HG02870 (cell line): ENCODE data around the gene CACNB1.

ENCODE experiments used
- ATAC-seq: cut with Tn5 transposase; IDR thresholded peaks from one replicate; pipeline ENCODE4 v1.9.1; 2021; ENCODE audit warnings: mild to moderate bottlenecking, moderate library complexity; ENCODE audit not compliant: unreplicated experiment

CACNB1 gene

DNA sequence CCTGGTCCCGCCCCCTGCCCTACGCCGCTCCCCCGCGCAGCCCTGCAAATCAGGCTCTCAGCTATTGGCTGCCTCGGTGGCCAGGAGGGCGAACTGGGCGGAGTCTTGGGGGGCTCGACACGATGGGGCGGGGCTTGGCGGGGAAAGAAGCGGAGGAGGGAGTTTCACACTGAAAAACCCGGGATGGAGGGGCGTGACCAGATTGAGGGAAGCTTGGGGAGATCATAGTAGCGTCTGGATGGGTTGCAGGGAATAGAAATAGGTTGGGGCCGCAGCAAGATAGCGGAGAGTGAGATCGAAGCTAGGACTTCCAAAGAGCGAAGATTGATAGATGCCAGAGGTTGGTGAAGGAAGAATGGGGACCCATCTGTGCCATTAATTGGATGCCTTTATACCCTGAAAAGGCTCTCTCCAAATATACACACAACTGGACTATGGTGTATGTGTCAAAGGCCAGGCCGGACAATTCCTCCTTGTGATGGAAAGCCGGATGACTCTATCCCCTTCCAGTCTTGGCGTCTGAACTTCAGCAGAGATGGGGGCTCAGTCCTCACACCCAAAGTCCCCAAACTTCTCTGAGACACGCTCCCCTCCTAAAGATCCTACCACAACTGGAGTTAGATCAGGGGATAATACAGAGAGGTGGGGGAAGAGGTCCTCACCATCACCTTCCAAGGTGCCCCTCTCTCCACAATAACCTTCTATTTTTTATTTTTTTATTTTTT, 28.7 kb upstream of the CACNB1 start:
- no peak for ATAC-seq

DNA sequence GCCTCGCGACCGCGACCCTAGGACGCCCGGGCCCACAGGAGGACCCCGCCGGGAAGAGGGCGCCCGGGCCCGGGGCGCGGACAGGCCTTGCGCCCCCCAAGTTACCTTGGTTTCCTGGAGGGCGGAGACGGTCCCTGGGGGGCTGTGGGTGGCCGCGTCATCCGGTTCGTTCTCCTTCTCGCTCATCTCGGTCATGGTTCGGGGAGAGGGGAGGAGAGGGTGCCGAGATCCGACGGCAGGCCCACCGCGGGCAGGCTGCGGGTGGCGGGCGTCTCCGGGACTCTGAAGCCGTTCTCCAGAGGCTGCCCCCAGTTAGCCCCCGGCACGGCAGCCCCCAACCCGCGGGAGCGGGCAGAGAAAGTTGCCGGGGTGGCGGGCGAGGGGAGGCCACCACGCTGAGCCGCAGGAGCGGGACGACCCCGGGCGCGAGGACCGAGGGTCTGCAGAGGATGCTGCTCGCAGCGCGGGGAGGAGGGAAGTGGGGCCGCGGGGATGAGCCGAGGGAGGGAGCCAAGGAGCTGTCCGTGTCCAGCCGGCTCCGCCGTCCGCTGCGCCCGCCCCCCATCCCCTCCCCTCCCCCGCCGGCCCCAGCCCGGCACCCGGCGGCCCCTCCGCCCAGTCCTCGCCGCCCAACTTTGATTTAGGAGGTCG, 28.0 kb upstream of the CACNB1 start, which contains the start of gene STAC2:
TSS of gene STAC2 (minus strand) at position 638 of the 651 bp plus-strand sequence. CDS start at position 195, 443 bp downstream.
- no peak for ATAC-seq

DNA sequence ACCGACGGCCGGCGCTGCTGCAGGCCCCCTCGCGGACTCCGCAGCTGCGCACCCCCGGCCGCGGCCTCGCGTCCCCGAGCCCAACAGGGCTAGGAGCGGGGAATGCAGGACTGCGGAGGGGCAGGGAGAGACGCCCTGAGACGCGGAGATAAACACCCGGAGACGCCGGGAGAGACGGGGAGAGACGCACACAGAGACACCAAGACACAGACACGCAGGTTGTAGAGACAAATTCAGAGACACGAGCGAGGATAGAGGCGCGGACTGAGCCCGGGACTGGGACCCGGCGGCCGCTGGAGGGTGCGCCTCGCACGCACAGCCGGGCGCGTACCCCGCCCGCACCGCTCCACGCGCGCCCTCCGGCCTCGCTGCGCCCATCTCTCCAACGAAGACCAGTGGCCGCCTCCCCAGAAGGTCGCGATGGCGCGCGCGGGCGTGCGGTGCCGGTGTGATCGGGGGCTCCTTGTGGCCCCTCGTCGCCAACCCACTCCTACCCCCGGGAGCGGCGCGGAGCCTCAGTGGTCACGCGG, 27.4 kb upstream of the CACNB1 start:
- ATAC-seq = no peak

DNA sequence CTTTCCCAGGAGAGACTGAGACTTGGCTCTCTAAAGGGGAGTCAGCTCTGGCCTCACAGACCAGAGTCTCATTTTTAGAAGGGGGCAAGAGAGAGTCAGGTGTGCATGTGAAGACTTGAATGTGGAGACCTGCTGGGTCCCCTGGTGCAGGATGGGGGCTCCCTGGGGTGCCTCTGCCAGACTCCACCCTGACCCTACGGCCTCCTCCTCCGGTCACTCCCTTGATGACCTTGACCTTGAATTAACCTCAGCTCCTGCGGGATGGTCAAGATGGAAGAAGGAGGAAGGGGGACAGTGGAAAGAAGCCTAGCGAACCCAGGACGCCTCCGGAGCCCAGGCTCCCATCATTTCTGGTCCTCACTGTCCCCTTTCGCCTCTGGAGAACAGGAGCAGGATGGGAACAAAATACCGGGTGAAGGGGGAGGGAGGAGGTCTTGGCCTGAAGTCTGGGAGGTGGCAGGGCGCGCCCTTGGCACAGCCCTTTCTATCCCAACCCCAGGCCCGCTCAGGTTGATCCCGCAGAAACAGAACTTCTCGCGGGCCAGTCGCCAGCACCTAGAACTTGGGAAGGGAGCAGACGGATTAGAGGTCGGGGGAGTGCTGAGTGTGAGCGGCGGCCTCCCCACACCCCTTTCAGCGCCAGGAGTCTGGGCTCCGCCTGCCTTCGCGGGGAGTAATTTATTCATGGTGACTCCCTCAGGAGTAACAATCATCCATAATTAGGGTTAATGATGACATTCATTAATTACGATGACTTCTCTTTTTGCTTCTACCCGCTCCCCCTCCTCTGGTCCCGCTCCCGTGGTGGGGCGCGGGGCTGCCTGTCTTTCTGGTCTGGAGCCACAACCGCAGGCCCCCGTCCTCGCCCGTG, 26.7 kb upstream of the CACNB1 start:
- no peak for ATAC-seq

DNA sequence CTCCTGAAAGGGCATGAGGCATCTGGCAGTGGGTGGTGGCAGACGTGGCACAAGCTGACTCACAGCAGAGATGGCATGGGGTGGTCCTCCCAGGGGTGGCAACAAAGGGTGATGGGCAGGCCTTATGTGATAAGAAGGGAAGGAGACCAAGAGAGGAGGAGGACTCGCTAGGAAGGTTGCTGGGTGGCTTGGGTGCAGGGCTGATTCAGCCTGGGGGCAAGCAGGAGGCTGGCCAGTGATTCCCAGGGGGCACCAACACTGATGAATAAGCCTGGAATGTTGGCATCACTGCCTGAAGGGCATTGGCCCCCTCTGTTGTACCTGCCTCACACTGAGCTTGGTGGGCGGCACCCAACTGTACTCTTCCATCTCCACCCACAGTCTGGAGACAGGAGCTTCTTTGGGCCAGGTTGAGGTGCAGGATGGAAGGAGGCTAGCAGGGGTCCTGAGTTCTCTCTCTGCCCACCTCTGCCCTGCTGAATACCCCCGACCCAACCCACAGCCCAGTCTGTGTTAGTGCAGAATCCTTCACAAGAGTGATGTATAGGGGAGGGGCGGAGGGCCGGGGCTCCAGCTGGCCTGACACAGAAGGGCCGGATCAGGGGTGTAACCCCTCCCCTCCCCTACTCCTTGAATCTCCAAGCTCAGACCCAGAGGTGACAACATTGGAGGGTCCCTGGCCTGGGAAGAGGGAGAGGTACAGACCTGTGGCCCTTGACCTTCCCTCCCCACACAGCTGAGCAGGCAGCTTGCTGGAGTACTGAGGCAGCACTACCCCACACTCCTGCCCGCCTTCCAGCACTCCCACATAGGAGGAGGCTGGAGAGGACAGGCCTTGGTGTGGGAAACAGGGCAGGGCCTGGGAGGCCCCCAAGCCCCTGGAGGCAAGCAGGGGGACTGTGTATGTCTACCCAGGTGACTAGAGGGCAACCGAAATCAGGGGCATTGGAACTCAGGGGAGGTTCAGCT, 25.7 kb upstream of the CACNB1 start:
- no peak for ATAC-seq

DNA sequence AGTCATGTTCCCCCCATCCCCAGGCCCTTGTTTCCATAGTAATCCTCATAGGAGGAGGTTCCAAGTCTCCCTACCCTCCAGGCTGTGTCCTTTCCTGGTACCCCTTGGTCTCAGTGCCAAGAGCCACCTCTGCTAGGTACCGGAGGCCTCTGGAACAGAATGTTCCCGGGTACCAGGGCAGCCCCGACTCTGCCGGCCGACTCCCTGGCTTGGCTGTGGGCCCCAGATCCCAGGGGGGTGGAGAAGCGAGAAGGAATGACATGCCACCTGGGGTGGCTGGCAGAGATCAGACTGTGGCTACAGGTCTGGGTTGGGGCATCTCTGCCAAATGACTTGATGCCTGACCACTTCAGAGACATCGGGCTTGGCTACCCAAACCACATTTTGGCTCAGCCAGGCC, 24.7 kb upstream of the CACNB1 start:
- no peak for ATAC-seq

DNA sequence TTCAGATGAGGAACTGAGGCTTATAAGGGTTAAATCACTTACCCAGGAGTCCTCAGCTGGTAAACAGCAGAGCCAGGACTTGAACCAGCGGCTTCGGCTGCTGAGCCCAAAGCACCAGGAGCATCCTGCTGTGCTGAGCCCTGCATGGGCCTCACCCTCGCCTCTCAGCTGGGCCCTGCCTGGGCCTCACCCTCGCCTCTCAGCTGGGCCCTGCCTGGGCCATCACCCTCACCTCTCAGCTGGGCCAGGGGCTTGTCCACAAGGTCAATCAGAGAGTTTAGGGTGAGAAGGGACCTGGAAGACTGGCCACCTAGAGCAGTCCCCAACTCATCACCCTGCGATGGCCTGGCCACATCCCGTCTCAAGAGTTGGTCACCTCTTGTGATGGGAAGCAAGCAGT, 24.1 kb upstream of the CACNB1 start:
- ATAC-seq = no peak

DNA sequence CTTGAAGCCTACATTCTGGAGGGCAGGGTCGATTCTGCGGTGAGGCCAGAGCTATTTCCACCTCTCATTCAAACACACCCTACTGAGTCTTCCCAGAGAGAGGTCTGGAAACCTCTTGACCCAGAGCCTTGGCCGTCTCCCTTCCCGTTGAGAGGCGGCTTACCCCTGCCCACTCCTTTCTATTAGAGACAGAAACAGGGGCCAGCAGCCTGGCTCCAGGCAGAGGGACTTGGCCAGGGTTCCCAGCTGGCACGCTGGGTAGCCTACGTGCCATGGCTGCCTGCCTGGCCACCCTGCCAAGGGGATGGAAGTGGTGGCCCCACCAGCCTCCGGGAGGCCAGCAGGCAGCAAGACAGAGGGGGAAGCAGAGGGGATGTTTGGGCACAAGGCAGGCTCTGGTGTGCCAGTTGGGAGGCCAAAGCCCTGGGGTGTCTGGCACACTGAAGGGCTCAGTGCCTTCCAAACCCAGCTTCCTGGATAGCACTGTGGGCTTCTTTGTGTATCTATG, 22.2 kb upstream of the CACNB1 start:
- ATAC-seq = no peak

DNA sequence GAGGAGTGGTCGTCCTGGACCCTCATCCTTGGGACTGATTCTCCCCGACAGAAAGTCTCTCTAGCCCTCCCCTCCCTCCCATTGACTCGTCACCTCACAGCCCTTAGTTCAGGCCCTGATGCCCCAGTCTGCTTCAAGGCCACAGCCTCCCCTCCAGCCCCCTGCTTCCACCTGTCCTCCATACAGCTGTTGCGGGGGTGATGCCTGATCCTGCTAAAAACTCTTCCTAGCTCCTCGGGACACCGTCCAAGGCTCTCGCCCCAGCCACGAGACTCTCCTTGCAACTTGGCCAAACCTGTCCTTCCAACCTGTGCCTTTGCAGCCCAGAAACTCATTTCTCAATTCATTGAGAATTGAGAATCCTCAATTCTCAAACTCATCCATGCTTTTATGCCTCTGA, 21.4 kb upstream of the CACNB1 start:
- no peak for ATAC-seq

DNA sequence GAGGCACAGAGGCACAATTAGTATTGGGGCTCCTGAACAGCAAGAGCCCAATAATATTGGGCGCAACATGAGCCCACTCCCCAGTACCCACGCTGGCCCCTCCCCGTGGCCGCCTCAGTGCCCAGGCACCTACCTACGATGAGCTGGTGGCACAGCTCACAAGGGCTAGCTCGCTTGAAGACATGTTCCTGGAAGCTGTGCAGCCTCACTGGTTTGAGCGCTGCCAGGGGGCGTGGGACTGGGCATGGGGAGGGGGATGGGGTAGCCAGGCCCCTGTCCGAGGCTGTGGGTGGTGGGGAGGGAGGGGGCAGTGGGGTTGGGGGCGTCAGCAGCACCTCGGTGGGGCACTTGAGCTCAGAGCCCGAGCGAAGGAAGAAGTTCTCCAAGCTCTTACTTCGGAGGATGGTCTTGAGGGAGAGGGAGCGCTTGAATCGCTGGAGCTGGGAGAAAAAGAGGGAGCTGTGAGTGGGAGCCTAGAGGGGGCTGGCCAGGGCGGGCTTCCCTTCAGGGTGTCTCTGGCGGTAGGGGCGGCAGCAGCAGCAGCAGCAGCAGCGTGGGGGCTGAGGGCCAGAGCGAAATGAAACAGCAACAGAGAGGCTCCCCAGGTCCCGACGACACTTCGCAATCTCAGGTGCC, 20.4 kb upstream of the CACNB1 start:
- ATAC-seq = no peak

DNA sequence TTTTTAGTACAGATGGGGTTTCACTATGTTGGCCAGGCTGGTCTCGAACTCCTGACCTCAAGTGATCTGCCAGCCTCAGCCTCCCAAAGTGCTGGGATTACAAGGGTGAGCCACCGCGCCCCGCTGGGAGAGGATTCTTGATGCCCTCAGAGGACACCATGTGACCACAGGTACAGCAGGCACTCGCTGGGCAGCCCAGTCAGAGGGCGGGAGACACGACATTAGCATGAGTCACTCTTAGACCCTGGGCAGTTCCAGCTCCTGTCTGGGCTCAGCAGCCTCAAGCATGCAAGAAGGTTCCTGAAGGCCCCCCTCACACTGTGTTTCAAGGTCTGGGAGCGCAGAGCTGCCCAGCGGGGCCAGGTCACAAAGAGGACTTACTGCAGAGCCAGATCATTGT, 16.4 kb upstream of the CACNB1 start:
- no peak for ATAC-seq

DNA sequence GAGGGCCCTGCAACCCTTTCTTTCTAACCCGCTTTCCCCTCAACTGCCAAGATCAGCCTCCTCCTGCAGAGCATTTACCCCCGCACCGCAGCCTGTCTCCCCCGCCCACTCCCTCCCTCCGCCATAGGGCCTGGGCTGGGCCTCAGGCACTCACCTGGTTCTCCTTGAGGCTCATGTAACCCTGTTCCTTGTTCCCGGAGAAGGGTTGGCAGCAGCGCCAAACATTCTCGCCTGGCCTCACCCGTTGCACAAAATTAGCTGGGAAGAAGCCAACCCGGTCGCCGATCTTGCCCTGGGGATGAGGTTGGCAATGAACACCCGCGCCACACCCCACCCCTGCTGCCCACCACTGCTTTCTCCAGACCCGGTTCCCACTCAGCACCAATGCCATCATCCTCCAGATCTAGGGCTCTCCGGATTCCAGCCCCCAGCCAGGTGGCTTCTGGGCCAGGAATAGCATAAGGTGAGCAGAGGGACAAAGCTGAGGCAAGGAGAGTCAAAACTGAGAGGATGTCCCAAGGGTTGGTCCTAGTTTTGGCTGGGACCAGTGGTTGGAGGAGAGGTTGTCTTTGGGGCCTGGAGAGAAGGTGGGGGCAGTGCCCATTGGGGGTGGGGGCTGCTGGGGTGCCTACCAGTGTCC, 15.5 kb upstream of the CACNB1 start:
- no peak for ATAC-seq

DNA sequence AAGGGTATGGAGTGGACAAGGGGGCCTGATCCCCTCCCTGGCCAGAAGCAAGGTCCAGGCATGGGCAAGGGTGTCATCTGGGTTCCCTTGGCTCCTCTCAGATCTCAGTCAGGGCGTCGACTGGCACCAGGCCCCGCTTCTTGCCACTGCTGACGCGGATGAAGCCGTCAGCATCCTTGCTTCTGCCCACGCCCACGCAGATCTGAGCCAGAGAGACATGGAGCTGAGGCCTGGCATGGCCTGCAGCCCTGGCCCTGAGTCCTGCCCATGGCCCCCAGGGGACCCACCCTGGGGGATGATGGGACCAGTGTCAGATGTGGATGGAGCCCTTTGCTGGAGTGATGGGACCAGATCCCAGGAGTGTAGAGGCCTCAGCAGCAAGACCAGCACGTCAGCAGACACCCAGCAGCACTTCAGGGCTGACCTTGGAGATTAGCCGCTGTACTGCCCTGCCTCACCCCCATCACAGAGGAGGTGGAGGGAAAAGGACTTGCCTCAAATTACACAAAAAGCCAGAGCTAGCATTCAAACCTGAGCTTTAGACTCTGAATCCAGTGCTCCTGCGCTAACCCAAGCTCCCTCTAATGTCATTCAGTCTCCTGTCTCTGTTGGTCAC, 14.8 kb upstream of the CACNB1 start:
- no peak for ATAC-seq

DNA sequence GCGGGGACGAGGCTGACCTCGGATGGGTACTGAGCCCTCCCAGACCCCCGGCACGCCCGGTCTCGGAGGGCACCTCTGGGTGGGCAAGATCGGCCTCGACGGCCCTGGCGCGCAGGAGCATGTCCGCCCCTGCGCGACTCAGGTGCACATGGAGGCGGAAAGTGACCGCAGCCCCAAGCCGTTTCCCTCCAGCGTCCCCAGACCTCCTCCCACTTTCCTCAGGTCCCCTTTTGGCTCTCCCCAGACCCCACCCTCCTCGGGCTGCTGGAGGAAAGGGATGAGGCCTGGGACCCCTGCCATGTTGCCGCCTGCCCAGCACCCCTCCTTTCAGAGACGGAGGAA, 12.6 kb upstream of the CACNB1 start:
- ATAC-seq = no peak

DNA sequence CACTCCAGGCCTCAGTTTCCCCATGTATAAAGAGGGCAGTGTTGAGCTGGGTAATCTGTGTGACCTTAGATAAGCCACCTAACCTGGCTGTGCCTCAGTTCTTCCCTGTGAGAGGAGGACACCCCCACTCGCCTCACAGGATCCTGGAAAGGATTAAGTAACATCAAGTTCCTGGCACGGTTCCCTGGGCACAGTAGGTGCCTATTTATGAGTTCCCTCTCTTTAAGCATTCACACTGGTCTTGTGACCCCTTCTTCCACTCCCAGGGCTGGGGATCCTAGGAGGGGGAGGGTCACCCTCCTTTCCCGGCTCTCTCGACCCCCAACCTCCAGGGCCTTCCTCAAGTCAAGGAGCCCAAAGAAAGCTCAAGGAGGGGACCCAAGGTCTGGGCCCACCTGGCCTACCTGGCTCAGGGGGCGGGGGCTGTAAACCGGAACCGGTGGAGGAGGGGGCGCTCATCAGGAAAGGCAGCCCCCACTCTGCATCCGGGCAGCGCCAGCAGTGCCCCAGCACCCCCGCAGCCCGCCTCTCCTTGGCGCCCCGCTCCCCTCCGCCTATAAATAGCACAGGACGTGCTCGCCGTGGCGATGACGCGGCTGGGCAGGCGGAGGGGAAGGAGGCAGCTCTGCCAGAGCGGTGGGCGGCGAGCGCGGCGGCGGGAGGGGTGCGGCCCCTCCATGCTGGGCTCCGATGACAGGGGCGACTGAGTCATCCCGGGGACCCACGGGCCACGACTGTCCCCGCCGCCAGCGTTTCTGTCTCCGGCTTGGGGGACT, 12.0 kb upstream of the CACNB1 start:
- no peak for ATAC-seq

DNA sequence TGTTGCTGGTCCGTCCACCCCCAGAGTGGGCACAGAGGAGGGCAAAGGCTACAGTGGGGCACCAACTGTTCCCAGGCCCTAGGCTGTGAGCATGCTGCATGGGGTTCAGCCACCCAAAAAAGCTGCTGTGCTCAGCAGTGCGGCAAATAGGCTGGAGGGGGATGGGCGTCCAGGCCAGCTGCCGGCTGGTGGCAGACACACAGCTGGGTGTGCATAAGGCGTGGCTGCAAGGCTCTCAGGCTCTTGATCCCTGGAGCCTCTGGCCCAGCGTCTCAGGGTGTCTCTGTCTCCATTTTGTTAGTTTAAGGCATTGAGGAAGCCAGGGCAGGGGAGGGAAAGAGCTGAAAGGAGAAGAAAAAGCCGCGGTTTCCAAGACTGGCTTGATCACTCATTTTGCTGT, 11.4 kb upstream of the CACNB1 start:
- no peak for ATAC-seq

DNA sequence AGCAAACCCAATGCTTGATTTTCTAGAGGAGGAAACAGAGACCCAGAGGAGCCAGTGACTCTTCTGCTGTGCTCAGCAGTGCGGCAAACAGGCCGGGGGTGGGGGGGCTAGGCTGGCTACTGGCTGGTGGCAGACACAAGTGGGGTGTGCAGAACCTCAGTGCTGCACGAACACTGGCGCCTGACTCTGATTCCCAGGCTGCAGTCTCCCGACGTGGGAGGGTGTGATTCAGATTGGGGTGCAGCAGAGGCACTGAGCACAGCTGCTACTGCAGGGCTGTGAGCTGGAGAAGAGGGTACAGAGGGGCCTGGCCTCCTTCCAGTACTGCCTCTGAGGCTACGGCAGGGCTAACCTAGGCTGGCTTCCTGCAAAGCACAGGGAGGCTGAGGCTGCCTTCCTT, 10.7 kb upstream of the CACNB1 start:
- ATAC-seq = no peak

DNA sequence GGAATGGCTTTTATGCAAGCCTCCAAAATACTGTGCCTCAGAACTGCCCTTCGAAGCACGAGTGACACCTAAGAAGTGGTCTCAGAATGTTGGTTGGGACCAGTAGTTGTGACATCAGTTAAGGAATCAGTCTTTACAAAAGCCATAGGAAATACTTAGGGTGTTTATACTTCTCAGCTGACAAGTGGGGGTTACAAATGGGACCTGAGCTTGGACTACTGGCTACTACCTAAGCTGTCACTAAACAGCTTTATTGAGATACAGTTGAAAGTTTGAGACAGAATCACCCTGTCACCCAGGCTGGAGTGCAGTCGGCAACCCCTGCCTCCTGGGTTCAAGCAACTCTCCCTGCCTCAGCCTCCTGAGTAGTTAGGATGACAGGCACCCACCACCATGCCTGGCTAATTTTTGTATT, 7.7 kb upstream of the CACNB1 start:
- ATAC-seq = no peak
